IMR-90 (cell line): ENCODE results near the gene EIF4E1B.

Experiments
- CEBPB ChIP-seq: IDR thresholded peaks from 2 replicates; pipeline ENCODE4 v1.6.1; 2012; ENCODE audit warnings: low read depth, low read length, improper control_type of control experiment
- MXI1 ChIP-seq: IDR thresholded peaks from 2 replicates; pipeline ENCODE4 v1.6.1; 2012; ENCODE audit warnings: low read depth, mild to moderate bottlenecking, low read length, moderate library complexity, borderline replicate concordance
- POLR2A ChIP-seq: IDR thresholded peaks from 2 replicates; pipeline ENCODE4 v1.6.1; 2012; ENCODE audit warnings: mild to moderate bottlenecking, low read depth, low read length
- RFX5 ChIP-seq: IDR thresholded peaks from 2 replicates; pipeline ENCODE4 v1.8.0; 2012; ENCODE audit warnings: low read depth, mild to moderate bottlenecking, low read length, moderate library complexity
- TF ChIP-seq, protein P1 (sequence below): conservative IDR thresholded peaks from 2 replicates; pipeline ENCODE4 v1.5.1; 2012; ENCODE audit warnings: mild to moderate bottlenecking, low read depth, low read length, improper control_type of control experiment

DNA sequence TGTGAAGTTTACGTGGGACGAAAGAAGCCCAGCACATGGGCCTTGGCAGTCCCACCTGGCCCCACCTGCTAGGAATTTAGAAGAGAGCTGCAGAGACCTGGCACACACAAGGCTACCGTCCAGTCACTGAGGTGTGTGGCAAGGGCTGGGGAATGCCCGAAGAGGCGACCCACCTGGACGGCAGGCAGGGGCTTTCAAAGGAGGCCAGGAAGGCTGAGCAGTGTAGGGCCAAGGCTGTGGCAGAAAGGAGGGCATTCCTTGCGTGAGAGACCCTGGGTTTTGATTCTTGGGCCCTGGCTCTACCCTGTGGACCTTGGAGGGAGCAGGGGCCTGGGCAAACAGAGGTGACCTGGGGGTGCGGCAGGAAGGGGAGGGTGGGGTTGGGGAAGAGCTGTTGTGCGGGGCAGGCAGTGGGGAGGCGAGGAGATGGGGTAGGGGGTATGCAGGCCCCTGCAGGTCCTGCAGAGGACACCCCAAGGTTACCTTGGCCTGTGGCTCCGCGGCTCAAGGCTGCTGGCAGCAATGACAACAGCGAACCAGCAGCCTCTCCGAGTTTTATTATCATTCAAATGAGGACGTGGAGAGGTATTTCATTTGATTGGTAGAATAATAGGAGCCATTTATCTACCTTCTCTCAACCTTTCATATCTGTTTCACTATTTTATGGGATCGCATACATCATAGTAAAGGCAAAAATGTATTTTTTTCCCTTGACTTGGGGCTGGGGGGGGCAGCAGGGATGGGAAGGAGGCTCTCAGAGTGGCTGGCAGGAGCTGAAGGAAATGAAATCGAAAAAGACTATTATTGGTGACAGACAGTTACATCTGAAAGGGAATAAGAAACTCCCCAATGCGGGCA, 41.6 kb downstream of the EIF4E1B start:
- no peak for TF ChIP-seq RFX5
- TF ChIP-seq, protein P1, sequence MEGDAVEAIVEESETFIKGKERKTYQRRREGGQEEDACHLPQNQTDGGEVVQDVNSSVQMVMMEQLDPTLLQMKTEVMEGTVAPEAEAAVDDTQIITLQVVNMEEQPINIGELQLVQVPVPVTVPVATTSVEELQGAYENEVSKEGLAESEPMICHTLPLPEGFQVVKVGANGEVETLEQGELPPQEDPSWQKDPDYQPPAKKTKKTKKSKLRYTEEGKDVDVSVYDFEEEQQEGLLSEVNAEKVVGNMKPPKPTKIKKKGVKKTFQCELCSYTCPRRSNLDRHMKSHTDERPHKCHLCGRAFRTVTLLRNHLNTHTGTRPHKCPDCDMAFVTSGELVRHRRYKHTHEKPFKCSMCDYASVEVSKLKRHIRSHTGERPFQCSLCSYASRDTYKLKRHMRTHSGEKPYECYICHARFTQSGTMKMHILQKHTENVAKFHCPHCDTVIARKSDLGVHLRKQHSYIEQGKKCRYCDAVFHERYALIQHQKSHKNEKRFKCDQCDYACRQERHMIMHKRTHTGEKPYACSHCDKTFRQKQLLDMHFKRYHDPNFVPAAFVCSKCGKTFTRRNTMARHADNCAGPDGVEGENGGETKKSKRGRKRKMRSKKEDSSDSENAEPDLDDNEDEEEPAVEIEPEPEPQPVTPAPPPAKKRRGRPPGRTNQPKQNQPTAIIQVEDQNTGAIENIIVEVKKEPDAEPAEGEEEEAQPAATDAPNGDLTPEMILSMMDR, result no peak
- no peak for TF ChIP-seq MXI1
- no peak for TF ChIP-seq POLR2A
- TF ChIP-seq CEBPB, result no peak
